Stomach (tissue), 9 donors: ENCODE data around the gene DRC3. TPM values are rescaled to one million over a fixed set of nuclear protein-coding genes. Genes with fewer than 3 reads are reported as not detected.

Experiments used
- DNase-seq, 2 donors: peaks; one replicate each; pipeline versions ENCODE4 v3.0.0 to v3.0.0-alpha.2; 2013 to 2019
- H3K27ac ChIP-seq, 5 donors: fragments of 200-600 bp in 4 of 5; sonication (generic) in 4 of 5; one replicate each; pipeline ENCODE4 v1.5.1; 2013 to 2019; ENCODE audit warnings: mild to moderate bottlenecking in 1 of 5, moderate library complexity in 1 of 5
- H3K27me3 ChIP-seq, 3 donors: fragments of 200-600 bp; sonication (generic); one replicate each; pipeline ENCODE4 v1.5.1; 2017 to 2019; ENCODE audit warnings: mixed run types in 1 of 3
- H3K36me3 ChIP-seq, 4 donors: fragments of 200-600 bp; sonication (generic); 1 replicate in 3 of 4; 2 replicates in 1 of 4; pipeline ENCODE4 v1.5.1; 2016 to 2019
- H3K4me1 ChIP-seq, 4 donors: fragments of 200-600 bp; sonication (generic); one replicate each; pipeline ENCODE4 v1.5.1; 2016 to 2019
- H3K4me3 ChIP-seq, 4 donors: fragments of 200-600 bp; sonication (generic) in 3 of 4; one replicate each; pipeline ENCODE4 v1.5.1; 2016 to 2019; ENCODE audit warnings: mild to moderate bottlenecking in 1 of 4
- H3K9me3 ChIP-seq, 4 donors: fragments of 200-600 bp; sonication (generic); one replicate each; pipeline ENCODE4 v1.5.1; 2016 to 2019
- EP300 ChIP-seq: sonication (generic); formaldehyde crosslinking; IDR thresholded peaks from one replicate; pipeline ENCODE4 v1.6.1; 2017; ENCODE audit warnings: antibody characterized with exemption
- POLR2A ChIP-seq, 4 donors: fragments of 450-650 bp; IDR thresholded peaks; one replicate each; pipeline ENCODE4 v1.6.1; 2016; ENCODE audit warnings: antibody characterized with exemption in 4 of 4, control low read depth in 2 of 4, mild to moderate bottlenecking in 1 of 4, moderate library complexity in 1 of 4
- POLR2AphosphoS5 ChIP-seq, 3 donors: sonication (generic); formaldehyde crosslinking; IDR thresholded peaks; one replicate each; pipeline ENCODE4 v1.6.1; 2016; ENCODE audit warnings: antibody characterized with exemption in 3 of 3
- WGBS, 5 donors: extraction: QIAGEN DNeasy Blood & Tissue Kit in 3 of 5; methylation state at CpG; one replicate each; pipeline versions ENCODE4 v1.1.5 to v1.1.7; 2013 to 2018; 5-methylcytosine and 5-hydroxymethylcytosine counted together
- intact Hi-C: fragments of 100-400 bp; cut with DNase I; formaldehyde crosslinking; loops from one replicate; pipeline ENCODE4 v1.15.1; 2023; ENCODE audit warnings: low total_unique reads
- polyA plus RNA-seq, 3 donors: library from polyadenylated mRNA; stranded (reverse); fragments of 200-250 nt; gene quantifications; one replicate each; pipeline ENCODE4 v1.2.3, GENCODE V29; 2013
- total RNA-seq, 5 donors: library from RNA; depleted of rRNA; stranded (reverse); fragments of >200 nt; gene quantifications; one replicate each; pipeline versions ENCODE4 v1.1.0 to v1.2.3, GENCODE V29; 2014 to 2016
- TF ChIP-seq, protein P1 (sequence below), 7 experiments: fragments of 450-650 bp in 4 of 7; fragments of 200-600 bp in 3 of 7; sonication (generic) in 3 of 7; IDR thresholded peaks; one replicate each; pipeline ENCODE4 v1.5.1; 2016 to 2019; ENCODE audit warnings: antibody characterized with exemption in 7 of 7, control low read depth in 2 of 7, mild to moderate bottlenecking in 1 of 7
- donor health status: healthy with polysubstance abuse.
- donor health status: Bipolar disorder and iron deficiency.
- donor health status: healthy.

DRC3 gene
- total and polyA plus RNA-seq, 8 donors, result 1.1 to 16.5 (median 1.7) TPM; not detected in 1

DNA sequence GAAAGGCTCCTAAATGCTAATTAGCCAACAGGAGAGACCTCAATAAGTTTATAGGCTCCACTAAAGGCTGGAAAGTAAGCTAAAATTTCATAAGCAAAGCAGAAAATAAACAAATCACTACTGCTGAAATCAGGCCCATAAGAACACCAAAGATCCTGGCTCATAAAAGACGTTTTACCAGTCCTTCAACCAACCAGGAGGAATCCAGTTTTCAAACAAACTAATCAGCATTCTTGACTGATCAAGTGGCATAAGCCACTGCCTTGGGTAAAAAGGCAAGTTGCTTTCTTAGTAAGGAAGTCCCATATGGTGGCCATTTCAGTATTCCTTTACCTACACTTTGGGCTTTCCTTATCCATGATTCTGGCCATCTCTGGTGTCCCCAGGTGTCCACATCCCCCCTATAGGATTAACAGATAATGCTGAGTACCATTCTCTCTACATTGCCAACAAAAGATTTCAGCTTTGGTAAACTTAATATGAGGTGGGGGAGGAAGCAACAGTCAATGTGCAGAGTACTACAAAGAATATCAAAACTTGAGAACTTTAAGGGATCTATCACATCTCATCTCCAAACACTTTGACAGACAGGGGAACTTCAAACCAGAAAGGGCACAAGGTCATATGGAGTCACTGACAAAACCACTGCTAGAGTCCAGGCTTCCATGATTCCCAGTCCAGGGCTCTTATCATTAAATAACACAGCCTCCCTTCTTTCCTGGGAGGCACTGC lies 1.8 kb upstream of the DRC3 start:
- no peaks in the 10 kb centered on the region for H3K27me3 ChIP-seq
- intact Hi-C loops, result no loop called here
- DNase-seq, result peak in 1 of 2 donors; percentile 39
- peak overlapping the region; percentile 74 to 95 (median 89) for H3K4me3 ChIP-seq
- TF ChIP-seq POLR2A (IDR thresholded peaks at IDR 0.05), result no peak
- no peak for TF ChIP-seq EP300
- TF ChIP-seq, protein P1, sequence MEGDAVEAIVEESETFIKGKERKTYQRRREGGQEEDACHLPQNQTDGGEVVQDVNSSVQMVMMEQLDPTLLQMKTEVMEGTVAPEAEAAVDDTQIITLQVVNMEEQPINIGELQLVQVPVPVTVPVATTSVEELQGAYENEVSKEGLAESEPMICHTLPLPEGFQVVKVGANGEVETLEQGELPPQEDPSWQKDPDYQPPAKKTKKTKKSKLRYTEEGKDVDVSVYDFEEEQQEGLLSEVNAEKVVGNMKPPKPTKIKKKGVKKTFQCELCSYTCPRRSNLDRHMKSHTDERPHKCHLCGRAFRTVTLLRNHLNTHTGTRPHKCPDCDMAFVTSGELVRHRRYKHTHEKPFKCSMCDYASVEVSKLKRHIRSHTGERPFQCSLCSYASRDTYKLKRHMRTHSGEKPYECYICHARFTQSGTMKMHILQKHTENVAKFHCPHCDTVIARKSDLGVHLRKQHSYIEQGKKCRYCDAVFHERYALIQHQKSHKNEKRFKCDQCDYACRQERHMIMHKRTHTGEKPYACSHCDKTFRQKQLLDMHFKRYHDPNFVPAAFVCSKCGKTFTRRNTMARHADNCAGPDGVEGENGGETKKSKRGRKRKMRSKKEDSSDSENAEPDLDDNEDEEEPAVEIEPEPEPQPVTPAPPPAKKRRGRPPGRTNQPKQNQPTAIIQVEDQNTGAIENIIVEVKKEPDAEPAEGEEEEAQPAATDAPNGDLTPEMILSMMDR (IDR thresholded peaks at IDR 0.05), result no peak
- peak in 2 of 3 donors; percentile 20 to 65 for TF ChIP-seq POLR2AphosphoS5 (IDR thresholded peaks at IDR 0.05)
- H3K9me3 ChIP-seq, result no peaks in the 10 kb centered on the region
- H3K36me3 ChIP-seq, result no peaks in the 10 kb centered on the region
- peak overlapping the region; percentile 92 to 99 (median 95) for H3K27ac ChIP-seq
- peaks cover 23 to 70% (median 43%) of the 10 kb centered on the region in 4 donors for H3K4me1 ChIP-seq
- 5 to 18% (median 6%) methylated on average over 1 of the region's 1 CpG for WGBS, 5 donors

DNA sequence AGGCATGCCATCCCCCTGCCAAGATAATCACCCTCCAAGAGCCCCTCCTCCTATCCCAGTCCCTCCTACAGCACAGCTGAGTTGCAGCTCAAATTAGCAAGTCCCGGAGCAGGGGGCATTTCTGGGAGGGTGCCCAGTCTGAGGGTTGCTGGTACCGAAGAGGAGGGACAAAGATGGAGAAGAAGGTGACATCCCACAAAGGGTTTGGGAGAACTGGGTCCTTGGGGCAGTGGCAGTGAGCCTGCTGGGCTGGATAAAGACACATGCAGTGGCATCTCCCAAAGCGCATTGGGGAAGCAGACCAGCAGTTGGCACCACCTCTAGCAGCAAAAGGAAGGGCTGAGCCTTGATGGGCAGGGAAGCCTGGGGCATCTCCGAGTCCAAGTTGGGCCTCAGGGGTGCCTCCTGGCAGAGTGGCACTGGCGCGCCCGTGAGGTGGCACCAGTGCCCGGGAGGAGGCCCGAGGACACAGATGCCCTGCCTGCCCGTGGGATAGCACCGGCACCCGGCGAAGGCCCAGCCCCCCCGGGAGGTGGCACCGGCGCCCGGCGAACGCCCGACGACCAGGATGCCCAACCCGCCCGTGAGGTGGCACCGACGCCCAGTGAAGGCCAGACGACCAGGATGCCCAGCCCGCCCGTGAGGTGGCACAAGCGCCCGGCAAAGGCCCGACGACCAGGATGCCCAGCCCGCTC lies 1.1 kb upstream of the DRC3 start:
- Histone ChIP-seq H3K4me3 (peak overlapping the region; percentile 74 to 95 (median 89)), H3K36me3 (no peaks in the 10 kb centered on the region), H3K27ac (peak overlapping the region; percentile 92 to 99 (median 95)), H3K27me3 (no peaks in the 10 kb centered on the region), H3K4me1 (peaks cover 23 to 63% (median 40%) of the 10 kb centered on the region in 4 donors), H3K9me3 (no peaks in the 10 kb centered on the region)
- 1 to 5% (median 2%) methylated on average over 7 to 33 of the region's 33 CpGs for WGBS, 5 donors
- TF ChIP-seq EP300 (no peak), POLR2AphosphoS5 (IDR thresholded peaks at IDR 0.05) (no peak), POLR2A (IDR thresholded peaks at IDR 0.05) (no peak)
- TF ChIP-seq, protein P1 (IDR thresholded peaks at IDR 0.05), result no peak
- intact Hi-C loops, result no loop called here
- DNase-seq, result peak; percentile 47 to 52

DNA sequence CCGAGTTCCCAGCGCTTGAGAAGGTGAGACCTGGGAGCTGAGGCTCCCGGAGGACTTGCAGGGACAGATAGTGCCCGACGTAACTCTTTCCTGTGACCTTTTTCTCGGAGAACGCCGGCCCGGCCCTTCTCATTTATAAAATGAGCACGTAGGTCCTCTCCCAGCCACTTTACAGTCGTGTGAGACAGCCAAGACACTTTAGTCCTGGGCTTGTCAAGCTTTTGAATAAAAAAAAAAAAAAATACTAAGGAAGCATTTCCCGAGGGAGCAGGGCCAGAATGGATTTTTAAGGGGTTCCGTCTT lies 241 bp downstream of the DRC3 start:
- intact Hi-C loops, result no loop called here
- no peaks in the 10 kb centered on the region for H3K36me3 ChIP-seq
- H3K4me3 ChIP-seq, result peak overlapping the region; percentile 53 to 61 (median 54)
- H3K27ac ChIP-seq, result peak overlapping the region; percentile 9 to 78 (median 64)
- H3K9me3 ChIP-seq, result no peaks in the 10 kb centered on the region
- H3K27me3 ChIP-seq, result no peaks in the 10 kb centered on the region
- DNase-seq, result no peak
- H3K4me1 ChIP-seq, result peaks cover 23 to 50% (median 33%) of the 10 kb centered on the region in 4 donors
- 2 to 7% (median 4%) methylated on average over 13 of the region's 13 CpGs for WGBS, 5 donors
- TF ChIP-seq POLR2A (IDR thresholded peaks at IDR 0.05), result no peak
- TF ChIP-seq POLR2AphosphoS5 (IDR thresholded peaks at IDR 0.05), result no peak
- TF ChIP-seq, protein P1 (IDR thresholded peaks at IDR 0.05), result no peak
- no peak for TF ChIP-seq EP300

DNA sequence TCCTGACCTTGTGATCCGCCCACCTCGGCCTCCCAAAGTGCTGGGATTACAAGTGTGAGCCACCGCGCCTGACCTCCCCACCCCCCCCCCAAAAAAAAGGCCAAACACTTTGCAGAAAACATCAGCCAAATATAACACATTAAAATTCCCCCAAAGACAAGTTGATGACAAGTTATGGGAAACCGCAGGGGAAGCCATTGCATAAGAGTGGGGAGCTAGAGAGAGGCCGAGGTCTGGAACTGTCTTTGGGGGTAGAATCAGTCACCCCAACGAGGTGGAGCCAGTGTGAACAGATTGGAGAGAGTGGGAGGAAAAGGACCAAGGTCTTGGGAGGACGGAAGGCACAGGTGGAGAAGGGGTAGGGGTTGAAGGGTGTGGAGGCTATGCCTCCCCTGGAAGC lies 2.8 kb downstream of the DRC3 start:
- Histone ChIP-seq H3K4me1 (peaks cover 17 to 26% (median 21%) of the 10 kb centered on the region in 4 donors), H3K36me3 (peaks cover 0 to 7% (median 0%) of the 10 kb centered on the region in 4 donors), H3K27ac (no peak overlapping the region), H3K27me3 (no peaks in the 10 kb centered on the region), H3K4me3 (no peak overlapping the region), H3K9me3 (no peaks in the 10 kb centered on the region)
- no peak for DNase-seq
- WGBS, 5 donors, result 69 to 81% (median 76%) methylated on average over 8 of the region's 8 CpGs
- intact Hi-C loops, result no loop called here
- TF ChIP-seq POLR2AphosphoS5 (IDR thresholded peaks at IDR 0.05), result no peak
- no peak for TF ChIP-seq EP300
- TF ChIP-seq, protein P1 (IDR thresholded peaks at IDR 0.05), result no peak
- TF ChIP-seq POLR2A (IDR thresholded peaks at IDR 0.05), result no peak
